HG03196 (cell line): Measurements from ENCODE around the gene RGS9.
"Not testable (repeated sequence)": the region's sequence is repeated elsewhere in the genome, so short reads cannot be mapped to it uniquely, and the experiment has no call there.

Source experiments
- ATAC-seq: cut with Tn5 transposase; IDR thresholded peaks from one replicate; pipeline ENCODE4 v1.9.1; 2021; ENCODE audit not compliant: unreplicated experiment

RGS9 gene

DNA sequence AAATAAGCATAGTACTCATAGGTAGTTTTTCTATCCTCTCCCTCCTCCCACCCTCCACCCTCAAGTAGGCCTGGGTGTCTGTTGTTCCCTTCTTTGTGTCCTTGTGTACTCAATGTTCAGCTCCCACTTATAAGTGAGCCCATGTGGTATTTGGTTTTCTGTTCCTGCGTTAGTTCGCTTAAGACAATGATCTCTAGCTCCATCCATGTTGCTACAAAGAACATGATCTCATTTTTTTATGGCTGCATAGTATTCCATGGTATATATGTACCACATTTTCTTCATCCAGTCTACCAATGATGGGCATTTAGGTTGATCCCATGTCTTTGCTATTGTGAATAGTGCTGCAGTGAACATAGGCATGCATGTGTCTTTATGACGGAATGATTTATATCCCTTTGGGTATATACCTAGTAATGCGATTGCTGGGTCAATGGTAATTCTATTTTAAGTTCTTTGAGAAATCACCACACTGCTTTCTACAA, 43.6 kb downstream of the RGS9 start:
- not testable (repeated sequence) for ATAC-seq

DNA sequence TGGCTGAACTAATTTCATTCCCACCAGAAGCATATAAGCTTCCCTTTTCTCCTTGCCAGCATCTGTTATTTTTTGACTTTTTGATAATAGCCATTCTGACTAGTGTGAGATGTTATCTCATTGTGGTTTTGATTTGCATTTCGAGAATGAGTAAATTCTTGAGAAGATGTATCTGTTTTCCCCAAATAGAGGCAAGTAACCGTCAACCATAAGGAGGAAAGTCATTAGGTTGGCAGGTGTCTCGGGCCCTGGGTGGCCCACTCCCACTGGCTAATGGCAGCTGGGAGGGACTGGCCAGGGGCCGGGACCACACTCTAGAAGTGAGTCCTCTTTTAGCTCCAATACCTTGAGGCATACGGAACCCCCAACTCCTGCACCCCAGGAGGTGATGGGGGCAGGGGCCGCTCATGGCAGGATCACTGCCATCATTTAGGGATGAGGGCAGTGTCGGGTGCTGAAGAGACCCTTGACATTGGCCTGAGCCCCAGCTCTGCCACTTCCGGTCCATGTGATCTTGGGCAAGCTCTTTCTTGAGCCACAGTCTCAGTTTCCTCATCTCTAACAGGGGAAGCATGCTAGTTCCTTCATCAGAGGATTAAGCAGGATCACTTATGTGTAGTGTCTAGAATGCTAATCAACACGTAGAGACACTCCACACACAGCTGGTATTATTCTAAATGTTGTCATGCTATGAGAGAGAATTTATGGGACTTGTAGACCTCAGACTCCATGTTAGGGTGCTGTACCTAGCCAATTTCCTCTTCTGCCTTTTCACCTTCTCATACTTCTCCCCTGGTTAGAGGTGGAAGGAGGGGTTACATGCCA, 44.3 kb downstream of the RGS9 start:
- ATAC-seq = peak; percentile 62

DNA sequence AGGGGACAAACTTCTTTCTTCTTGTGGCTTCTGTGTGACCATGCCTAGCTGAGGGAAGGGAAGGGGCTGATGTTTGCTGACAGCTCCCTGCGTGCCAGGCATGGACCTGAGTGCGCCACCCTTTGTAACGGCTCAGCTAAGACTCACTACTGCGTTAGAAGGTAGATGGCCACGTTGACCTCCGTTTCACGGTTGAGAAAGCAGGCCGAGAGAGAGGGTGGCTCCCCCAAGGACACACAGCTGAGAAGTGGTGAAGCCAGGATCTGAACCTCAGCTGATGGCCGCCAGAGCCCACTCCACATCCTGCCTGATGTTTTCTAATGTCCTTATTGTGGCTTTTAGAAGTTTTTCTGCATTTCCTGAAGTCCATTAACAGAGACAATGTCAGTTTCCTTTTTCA, 45.1 kb downstream of the RGS9 start:
- ATAC-seq = peak; percentile 27

DNA sequence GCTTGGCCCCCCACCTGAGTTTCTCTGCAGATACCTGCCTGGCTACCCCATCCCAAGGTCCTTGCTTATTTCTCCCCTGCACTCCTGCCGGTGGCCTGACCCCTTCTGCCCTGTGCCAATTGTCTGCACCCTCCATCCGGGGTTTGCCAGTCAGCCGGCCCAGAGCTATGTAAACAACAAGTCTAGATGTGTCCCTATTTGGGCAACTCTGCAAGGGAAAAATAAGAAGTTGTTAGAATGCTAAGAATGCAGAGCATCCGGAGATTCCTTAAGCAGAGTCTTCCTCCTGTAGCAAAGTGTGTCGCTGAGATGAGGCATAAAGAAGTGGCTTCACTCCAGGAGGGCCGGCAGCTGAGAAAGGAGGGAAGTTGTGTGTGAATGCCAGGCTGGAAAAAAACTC, 46.6 kb downstream of the RGS9 start:
- ATAC-seq = no peak

DNA sequence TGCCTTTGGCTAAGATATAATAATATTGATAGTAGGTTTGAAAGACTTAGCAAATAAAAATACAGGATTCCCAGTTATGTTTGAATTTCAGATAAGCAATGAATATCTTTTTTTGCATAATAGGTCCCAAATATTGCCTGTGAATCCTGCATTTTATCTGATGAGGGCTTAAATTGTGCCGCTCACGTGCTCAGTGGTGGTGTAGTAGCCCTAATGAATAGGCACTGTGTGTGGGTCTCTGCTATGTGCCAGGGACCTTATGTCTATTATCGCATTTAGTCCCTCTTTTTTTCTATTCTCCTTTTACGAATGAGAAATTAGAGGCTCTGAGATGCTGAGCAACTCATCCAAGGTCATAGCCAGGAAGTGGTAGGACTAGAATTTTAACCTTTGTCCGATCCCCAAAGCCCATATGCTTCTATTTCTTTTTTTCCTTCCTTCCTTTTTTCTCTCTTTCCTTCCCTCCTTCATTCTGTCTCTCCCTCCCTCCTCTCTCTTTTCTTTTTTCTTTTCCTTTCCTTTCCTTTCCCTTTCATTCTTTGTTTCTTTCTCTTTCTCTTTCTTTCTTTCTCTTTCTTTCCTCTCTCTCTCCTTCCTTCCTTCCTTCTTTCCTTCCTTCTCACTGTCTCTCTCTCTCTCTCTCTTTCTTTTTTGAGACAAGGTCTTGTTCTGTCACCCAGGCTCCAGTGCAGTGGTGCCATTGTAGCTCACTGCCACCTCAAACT, 47.2 kb downstream of the RGS9 start:
- no peak for ATAC-seq

DNA sequence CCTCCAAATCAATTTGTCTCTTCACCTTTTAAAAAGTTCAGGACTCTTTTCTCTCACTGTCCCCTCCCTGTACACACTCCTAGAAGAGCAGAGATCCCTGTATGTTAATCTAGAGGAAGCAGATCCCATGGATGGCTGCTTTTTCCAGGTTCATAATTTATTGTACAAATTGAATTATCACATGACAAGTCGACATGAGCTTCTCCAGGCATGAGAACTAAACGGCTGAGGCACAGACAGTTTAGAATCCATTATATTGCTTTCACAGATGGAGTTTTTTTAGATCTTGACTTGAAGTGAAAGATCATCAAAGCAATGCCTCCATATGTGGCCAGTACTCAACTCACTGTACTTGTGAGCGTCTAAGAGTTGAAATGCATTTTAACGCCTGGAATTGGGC, 47.9 kb downstream of the RGS9 start:
- ATAC-seq = no peak

DNA sequence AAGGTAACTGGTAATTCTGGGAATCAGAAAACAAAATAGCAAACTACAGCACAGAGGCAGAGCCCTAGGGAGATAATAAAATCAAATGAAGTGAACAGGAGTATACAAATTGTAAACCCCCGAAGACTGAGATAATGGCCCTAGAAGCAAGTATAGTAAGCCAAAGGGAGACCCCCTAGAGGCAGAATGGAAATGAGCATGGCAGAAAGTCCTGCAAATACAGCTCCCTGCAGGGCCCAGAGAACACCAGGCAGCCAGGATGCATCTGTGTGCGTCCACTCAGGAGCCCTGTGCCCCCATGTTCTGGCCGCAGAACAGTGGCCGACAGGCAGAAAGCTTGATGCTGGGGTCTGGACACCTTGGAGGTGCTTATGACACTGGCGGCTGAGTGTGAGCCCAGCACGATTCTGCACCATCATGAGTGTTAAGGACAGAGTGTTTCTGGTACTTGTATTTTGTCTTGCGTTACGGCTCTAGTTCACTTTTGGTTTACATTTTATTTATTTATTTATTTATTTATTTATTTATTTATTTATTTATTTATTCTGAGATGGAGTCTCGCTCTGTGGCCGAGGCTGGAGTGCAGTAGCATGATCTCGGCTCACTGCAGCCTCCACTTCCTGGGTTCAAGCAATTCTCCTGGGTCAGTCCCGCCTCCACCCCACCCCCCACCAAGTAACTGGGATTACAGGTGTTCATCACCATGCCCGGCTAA, 48.7 kb downstream of the RGS9 start:
- ATAC-seq = no peak

DNA sequence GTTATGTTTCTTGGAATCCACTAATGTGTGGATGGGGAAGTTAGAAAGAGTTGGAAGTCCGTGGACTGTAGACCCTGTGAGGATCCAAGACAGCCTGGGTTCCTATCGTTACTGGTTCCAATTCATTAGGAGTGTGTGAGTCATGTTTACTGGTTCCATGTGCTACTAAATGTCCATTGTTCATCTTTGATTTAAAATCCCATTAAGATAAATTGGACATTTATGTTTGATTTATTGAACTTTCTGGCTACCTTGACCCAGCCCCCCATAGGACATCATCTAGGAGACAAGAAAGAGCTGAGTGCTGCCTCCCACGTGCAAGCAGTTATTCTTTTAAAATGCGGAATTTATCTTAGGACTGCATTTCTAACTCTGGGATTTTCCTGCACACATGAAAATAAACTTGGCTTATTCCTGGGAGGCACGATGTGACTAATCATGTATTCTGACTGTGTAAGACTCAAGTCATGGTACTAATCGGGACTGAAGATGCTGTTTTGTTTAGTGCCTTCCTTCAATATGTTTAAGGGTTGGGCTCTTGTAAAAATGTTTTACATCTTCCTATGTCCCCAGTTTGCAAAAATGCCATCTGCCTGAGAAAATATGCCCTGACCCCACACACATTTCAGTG, 53.4 kb downstream of the RGS9 start:
- no peak for ATAC-seq

DNA sequence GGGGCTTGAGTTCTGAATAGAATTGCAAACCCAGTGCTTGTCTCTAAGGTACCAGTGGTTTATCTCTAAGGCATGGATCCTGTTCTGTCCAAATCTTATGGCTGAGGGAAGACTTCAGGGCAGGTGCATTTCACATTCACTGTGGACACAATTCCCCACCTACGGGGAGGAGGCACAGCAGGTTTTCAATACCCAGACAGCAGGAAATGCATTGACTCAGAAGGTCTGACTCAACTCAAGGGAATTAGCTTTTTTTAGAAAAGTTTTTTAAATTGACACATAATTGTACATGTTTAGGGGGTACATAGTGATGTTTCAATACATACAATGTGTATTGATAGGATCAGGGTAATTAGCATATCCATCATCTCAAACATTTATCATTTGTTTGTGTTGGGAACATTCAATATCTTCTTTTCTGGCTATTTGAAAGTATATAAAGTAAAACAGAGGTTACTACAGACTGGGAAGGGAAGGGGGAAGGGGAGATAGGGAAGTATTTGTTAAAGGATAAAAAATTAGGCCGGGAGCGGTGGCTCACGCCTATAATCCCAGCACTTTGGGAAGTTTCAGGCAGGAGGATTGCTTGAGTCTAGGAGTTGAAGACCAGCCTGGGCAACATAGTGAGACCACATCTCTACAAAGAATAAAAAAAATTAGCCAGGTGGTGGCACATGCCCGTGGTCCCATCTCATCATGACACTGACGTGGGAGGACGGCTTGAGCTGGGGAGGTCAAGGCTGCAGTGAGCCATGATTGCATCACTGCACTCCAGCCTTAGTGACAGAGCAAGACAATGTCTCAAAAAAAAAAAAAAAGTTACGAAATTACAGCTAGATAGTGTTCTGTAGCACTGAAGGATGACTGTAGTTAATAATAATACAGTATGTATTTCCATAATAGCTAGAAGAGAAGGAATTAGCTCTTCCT, 54.9 kb downstream of the RGS9 start:
- no peak for ATAC-seq

DNA sequence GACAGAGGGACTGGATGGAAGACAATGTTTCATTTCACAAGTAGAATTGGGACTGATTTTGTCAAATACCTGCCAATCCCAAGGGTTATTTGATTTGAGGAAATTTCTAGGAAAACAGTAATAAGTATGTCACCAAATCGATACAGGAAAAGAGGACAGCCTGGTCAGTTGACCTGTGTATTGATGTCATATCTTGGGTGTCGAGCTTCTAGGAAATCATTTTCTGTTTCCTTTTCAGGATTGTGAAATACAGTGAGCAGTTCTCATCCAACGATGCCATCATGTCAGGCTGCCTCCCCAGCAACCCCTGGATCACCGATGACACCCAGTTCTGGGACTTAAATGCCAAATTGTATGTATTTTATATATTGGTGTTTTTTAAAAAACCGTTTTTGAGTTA, 56.1 kb downstream of the RGS9 start:
- no peak for ATAC-seq

DNA sequence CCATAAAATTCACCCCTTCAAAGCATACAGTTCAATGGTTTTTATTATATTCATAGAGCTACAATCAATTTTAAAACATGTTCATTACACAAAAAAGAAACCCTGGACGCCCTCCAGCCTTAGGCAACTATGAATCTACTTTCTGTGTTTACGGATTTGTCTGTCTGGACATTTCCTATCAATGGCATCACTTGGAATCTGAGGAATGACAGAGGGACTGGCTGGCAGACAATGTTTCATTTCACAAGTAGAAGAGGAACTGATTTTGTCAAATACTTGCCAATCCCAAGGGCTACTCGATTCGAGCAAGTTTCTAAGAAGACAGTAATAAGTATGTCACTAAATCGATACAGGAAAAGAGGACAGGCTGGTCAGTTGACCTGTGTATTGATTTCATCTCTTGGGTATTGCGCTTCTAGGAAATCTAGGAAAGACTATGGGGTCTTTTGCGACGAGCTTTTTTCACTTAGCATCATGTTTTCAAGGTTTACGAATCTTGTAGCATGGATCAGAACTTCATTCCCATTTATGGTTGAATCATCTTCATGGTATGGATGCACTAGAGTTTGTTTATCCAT, 56.6 kb downstream of the RGS9 start:
- no peak for ATAC-seq

DNA sequence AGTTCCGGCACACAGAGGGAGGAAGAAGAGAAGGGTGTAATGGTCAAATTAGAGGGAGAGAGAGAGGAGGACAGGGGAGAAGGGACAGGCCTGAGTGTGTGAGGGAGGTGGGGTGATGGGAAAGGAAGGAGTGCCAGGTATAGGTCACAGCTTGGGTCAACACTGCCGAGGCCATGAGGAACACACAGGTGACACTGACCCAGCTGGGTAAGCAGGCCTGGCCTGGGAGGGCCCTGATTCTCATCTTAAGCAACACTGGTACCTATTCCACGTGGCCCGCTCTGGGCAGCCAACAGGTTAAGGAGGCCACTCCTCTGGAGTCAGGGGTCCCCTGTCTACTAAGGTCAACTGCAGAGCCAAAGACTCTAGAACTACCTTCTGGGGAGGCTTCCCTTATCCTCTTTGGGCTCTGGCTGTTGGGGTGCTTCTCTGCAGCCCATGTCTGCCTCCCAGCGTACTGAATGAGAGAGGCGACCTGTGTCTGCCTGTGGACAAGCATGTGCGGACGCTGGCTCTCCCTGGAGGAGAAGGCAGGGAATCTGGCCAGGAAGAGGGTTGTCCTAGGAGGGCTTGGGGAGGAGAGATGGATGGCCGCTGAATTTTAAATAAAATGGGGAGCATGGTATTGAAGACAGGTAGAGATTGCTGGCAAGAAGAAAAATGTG, 57.6 kb downstream of the RGS9 start:
- ATAC-seq = no peak

DNA sequence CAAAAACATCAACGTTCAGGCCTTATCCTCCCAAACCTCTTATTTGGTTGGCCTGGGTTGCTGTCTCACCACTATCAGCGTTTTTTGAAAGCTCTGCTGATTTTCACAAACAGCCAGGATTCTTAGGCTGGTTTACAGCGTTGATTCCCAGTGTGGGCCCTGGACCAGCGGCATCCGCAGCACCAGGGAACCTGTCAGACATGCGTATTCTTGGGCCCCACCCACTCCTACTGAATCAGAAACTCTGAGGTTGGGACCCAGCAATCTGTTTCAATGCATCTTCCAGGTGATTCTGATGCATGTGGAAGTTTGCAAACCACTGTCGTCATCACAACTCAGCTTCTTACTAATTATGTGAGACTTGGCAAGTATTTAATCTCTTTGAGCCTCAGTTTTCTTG, 58.5 kb downstream of the RGS9 start:
- no peak for ATAC-seq

DNA sequence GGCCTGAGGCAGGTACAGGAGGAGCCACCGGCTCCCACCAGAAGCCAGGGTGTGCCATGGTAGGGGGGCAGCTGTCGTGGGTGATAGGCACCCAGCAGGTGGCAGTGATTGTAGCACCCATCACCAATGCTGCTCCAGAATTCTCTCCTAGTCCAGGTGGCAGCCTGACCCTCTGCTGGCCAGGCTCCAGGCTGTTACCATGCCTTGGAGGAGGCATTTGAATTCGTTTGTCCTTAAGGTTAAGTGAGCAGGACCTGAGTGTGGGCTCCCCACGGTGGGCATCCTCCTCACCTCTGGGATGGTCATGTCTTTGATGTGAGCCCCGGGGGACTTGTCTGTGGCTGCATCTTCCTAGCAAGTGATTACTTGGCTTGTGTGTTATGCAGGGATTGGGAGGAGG, 59.4 kb downstream of the RGS9 start:
- no peak for ATAC-seq

DNA sequence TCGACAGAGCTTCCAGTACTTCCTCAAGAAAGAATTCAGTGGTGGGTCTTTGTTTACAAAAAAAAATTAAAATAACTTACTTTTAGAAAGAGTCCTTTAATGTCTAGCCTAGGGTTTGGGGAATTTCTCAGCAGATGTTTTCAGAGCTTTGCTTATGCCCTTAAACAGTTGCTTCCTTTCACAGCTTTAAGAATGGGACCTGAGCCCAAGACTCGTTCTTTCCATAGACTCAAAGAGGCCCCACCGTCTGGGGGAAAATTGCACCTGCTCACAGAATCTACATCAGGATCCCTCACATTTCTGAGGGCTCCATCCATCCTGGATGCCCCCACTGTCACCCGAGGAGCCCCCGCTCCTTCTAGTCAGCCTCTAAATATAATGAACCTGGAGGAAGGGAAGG, 60.0 kb downstream of the RGS9 start:
- ATAC-seq = no peak

DNA sequence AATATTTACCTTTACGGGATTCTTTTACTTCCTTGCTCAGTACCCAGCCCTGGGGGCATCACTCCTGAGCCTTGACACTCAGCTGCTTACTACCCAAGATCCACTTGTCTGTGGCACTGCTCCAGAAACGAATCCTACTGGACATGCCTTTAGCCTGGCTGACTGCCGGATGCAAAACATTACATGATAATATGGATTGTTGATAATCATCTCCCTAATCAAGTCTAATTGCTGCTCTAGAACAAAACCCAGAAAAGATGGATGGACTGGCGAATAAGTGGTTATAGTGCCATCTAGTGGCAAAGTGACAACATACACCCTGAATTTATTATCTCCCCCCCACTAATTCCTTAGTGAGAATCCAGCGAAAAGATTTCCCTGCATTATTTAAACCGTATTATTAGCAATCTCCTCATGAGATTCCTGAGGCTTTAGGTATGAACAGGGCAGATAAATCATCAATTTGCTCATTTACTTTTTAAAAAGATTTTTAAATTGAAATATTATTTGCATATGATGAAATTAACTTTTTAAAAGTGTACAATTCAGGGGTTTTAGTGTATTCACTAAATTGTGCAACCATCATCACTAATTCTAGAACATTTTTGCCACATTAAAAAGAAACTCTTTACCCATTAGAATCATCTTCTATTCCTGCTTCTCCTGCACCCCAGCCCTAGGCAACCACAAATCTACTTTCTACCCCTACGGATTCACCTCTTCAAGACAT, 61.6 kb downstream of the RGS9 start:
- ATAC-seq = no peak

DNA sequence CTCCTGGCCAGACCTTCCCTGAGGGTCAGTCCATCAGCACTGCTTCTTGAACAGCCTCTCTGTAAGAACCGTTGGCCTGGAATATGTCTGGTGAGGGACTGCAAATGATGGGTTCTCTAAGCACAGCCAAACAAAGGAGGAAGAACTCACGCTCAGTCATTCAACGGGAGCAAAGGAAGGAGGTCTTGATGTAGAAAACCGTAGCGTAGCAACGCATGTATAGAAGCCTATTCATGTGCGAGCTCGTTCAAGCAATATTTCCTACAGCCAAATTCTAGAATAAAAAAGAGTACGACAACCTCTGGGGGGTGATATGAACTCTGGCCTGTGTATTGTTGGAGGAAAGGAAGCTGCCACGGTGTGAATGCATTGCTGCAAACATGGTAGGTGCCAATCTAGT, 64.2 kb downstream of the RGS9 start:
- no peak for ATAC-seq

DNA sequence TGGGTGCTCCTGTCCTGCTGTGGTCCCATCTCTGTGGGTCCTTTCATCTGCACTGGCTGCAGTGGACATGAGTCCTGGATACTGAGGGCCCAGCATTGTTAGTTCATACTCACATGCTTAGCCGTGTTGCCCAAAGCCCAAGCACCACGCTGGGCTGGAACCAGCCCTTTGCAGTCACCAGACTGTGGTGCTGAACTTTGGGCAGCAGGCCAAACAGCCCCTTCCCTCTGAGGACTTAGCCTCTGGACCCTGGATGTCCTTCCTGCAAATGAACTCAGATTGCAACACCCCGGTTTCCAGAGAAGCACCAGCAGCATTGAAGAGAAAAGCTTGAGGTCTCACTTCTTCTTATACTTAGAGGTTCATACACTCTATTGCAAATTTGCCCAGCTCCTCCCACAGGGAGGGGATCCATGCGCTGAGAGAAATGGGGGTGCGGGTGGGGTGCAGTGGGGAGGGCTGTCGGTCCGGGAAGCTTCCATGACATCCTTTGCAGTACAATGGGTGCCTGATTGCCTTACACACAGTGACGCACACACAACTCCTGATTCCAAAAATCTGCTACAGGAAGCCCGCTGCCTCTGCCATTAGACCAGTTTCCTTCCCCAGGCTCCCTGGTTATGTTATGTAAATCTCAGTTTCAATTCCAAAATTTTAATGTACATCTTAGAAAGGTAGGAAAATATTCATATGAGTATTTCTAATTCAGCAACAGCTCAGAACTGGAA, 65.8 kb downstream of the RGS9 start:
- ATAC-seq = no peak
